Measurements from ENCODE around the gene TMEM80.
A peak's percentile ranks its signal among the peaks of the same experiment; 100 is the strongest.
"Not testable (repeated sequence)": the region's sequence is repeated elsewhere in the genome, so short reads cannot be mapped to it uniquely, and the experiment has no call there.

Gene TMEM80

DNA sequence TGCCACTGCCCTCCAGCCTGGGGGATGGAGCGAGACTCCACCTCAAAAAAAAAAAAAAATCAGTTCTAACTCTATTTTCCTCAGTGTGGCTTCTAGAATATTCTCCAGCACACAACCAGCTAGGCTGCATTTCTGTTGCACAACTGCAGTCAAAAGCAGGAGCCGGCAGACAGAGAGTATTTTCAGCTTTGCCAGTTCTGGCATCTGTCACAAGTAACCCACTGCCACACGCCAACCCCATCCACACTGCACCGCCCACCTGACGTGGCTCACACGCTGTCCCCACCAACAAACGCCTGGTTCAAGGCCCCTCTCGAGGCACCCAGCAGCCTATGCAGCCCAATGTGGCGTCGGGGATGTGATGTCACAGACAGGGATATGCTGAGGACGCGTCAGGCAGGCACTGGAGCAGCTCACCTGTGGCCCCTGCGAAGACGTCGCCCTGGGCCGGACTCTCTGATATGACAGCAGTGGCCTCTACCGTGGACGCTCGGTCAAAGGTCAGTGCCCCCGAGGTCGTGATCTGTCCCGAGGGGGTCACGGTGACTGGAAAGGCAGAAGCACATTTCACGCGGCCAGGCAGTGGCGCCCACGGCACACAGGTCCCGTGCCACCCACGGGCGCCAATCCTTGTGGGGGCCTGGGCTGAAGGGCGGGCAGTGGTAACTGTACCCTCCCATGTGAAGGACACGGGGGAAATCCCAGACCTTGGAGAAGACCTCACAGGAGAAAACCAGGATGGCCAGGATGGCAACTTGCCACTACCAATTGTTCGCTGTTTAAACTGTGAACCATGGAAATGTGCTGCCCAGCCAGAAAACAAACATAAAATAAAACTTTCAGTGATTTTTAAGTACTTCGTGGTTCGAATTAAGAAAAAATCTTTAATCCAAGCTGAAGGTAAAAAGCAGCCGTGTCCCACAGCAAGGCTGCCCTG, 16.1 kb upstream of the TMEM80 start:
- DNase-seq: no peak

DNA sequence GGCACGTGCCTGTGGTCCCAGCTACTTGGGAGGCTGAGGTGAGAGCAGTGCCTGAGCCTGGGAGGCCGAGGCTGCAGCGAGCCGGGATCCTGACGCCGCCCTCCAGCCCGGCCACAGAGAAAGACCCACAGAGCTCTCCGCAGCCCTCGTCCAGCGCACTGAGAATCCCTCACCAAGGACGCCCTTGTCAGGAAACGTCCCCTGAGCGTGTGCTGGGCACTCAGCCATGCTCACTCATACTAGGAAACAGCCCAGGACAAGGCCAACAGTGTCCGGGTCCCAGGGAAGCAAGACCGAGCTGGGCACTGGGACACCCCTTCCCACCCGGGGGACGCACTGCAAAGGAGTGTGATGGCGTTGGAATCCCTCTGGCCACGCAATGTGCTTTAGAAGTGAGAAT, 15.1 kb upstream of the TMEM80 start:
- no peak for DNase-seq

DNA sequence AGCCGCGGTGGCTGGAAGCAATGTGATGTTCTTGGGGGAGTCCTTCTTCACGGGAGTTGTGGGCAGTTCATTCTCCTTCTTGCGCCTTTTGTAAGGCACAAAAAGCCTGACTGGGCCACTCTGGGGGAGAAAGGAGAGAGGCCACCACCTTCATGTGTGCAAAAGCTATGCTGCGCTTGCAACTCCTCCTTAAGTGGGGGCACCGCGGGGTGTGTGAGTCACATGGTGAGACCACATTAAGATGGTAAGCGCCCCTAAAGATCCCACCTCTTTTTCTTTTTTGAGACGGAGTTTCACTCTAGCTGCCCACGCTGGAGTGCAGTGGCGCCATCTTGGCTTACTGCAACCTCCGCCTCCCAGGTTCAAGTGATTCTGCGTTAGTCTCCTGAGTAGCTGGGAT, 14.6 kb upstream of the TMEM80 start:
- no peak for DNase-seq

DNA sequence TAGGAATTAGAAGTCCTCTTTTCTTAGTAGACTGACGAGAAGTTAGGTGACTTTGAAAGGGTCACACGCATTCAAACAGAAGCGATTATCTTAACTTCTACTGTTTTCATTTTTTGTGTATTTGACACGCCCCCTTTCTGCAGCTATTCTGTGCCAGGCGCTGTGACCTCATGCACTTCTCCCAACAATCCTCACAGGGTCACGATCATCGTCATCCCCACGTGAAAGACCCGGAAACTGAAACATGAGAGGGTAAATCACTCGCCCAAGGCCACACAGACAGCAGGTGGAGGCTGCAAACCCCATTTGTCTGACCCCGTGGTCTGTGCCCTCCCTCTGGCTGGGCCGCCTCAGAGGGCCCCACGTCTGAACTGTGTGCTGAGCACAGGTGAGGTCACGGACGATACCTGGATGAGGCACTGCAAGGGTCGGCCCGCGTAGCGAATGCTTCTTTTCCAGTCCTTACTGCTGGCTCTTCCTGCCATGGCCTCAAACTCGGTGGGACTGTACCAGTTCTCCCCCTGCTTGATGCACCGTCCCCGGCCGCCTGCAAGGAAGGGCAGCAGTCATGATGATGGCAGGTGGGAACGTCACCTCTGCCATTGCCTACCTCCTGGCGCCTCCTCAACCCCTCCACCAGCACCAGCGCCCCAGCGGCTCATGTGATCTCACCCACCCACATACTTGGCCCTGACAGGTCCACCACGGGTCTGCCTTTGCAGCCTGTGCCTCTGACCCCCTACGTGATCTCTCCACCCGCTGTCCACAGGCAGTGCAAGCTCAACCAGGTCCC, 9.0 kb upstream of the TMEM80 start:
- DNase-seq: no peak

DNA sequence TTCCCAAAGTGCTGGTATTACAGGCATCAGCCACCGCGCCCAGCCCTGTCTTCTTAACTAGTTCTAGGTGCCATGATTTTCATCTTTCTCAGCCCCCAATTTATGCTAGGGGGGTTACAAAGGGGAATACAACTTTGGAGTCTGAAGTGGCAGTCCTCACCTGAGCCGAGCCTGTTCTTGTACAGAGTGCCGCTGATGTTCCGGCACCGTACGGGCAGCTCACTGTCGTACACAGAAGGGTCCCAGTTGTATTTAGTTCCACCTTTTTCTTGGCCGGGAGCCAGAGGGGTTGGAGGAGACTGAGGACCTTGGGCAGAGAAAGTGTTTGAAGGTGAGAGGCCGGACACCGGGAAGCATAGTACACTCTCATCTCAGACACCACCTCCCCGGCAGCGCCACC, 7.9 kb upstream of the TMEM80 start:
- no peak for DNase-seq

DNA sequence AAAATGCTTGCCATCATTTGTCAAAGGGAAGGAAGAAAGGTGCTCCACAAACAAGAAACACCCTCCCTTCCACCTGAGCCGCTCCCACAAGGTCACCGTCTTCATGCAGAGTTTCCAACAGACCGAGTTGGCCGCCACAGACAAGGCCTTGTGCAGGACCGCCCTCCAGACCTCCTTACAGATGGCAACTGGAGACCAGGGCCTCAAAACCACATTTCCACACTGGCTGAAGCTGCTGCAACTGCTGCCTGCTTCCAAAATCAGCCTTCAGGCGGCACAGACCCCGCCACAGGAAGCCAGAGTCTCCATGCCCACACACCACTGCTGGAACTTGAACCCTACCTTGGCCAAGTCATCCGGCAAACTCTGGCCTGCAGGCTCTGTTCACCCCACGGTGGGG, 6.9 kb upstream of the TMEM80 start:
- no peak for DNase-seq

DNA sequence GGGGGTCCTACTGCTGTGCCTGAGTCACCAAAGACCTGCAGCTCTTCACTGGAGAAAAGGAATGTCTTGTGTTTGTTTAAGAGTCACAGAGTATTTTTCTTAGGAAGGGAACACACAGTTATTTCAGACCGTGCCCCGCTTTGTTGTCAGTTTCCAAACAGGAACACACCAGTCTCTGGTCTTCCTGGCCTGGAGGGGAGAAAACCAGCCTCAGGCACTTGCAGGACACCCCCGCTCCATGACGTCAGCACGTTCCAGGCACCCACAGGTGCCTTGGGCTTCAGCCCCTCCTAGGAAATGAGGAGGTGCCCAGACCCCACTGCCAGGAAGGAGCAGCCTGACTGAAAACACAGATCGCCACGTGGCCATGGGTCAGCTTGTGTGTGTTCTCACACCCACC, 6.0 kb upstream of the TMEM80 start:
- peak; percentile 71 for DNase-seq

DNA sequence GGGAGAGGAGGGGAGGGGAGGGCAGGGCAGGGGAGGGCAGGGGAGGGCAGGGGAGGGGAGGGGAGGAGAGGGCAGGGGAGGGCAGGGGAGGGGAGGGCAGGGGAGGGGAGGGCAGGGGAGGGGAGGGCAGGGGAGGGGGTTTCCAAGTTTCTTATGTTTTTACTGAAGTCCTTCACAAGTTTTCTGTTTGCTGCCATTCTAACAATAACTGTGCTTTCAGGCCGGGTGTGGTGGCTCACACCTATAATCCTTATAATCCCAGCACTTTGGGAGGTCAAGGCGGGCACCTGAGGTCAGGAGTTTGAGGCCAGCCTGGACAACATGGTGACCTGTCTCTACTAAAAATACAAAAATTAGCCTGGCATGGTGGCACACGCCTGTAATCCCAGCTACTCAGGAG, 5.4 kb upstream of the TMEM80 start:
- not testable (repeated sequence) for DNase-seq

DNA sequence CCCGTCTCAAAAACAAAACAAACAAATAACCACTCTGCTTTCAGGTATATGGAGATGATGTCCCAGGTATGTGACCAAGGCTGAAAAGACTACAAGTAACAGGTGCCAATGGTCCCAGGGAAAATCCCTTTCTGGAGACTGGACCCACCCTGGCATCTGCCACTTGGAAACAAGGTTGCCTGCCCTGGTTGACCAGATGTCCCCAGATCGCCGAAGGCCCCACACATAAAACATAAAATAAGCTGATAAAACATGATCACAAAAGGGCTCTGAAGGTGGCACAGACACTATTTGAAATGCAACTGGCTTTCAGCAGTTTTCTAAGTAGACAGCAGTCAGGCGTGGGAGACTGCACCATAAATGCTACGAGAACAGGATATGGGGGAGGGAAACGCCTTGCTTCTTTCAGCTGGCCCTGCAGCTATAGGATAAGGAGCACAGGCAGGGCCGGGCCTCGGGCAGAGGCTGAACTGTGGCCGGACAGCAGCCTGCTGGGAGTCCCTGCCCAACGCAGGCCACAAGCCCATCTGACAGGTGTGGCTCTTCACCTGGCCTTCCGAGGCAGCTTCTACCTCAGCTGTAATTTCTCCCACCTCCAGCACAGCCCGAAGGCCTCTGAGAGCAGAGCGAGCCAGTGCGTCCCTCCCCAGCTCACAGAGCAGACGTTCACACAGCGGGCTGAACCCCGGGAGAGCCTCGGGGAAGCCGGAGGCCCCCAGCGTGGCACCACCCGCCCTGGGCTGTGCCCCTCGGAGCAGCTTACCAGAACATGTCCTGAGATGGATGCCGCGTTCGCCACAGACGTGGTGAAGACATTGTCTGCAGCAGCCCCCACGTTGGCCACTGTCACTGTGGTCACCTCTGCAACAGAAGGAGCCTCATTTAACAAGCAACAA, 4.6 kb upstream of the TMEM80 start:
- DNase-seq: no peak

DNA sequence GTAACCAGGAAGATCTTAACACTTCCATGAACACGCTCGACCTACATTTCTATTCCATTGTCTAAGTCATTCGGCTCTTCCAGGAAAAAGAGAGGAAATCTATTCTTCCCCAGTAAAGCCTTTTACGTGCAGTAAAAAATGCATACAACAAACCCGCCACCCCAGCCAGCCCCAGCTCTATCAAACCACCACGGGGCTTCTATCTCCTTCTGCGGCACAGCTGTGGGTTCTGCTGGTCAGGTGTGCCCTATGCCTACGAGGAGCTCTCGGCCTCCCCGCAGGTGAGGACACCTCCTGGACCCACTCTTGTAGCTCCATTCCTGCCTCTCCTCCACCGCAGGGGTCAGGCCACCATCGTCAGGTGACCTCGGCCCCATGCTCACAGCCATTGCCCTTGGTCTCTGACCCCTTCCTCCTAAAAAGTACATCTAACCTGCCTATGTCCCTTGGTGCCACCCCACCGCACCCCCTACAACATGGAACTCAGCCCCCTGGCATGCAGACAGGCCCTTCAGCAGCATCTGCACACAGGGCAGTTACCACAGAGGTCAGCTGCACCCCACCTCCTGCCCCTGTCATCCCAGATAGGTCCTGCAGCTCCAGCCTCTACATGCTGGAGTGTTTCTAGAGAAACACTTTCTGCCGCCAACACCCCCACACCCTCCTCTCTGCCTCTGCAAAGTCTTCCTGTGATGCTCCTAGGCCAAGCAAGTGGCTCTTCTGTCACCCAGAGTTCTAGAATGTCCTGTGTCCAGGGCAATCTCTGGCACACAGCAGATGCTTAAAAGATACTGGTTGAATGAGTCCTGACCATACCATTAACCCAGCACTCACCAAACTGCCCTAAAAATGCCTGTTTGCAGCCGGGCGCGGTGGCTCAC, 3.7 kb upstream of the TMEM80 start:
- DNase-seq: no peak

DNA sequence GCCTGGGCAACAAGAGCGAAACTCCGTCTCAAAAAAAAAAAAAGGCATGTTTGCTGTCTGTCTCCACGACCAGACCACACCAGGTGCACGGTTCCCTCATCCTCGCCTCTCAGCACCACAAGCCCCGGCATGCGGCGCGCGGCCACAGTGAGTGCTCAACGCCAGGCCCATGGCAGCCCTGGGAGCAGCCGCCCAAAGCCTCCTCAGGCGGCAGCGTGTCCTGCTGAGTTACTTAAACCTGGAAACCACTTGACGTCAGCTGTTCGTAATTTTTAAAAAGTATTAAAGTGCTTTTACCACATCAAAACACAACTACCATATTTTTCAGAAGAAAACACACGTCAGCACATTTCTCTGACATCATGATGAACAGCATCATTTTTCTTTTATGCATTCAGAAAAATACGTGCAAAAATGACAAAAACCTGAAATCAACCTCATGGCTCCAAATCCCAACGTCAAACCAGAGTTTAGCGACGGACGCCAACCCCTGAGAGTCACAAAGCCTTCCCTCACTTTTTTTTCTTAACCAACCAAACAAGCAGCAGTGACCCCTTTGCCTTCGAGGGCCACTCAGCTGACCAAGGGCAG, 2.7 kb upstream of the TMEM80 start:
- peak; percentile 11 for DNase-seq

DNA sequence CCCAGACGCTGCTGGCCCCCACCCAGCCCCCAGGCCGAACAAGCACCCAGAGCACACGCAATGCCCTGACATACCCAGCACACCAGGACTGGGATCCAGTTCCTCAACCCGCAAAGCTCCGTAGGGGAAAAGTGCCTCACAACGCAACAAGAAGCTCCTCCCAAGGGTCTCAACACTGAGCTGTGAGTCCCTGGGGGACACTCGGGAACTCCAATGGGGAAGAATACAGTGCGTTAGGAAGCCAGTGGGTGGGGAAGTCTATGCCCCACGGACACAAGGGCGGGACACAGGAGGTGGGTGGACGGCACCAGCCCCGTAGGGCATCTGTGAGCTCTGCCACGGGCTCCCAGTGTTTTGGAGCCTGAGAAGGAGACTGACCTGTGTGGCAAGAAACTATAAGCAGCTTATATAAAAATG, 2.2 kb upstream of the TMEM80 start:
- peak; percentile 43 for DNase-seq

DNA sequence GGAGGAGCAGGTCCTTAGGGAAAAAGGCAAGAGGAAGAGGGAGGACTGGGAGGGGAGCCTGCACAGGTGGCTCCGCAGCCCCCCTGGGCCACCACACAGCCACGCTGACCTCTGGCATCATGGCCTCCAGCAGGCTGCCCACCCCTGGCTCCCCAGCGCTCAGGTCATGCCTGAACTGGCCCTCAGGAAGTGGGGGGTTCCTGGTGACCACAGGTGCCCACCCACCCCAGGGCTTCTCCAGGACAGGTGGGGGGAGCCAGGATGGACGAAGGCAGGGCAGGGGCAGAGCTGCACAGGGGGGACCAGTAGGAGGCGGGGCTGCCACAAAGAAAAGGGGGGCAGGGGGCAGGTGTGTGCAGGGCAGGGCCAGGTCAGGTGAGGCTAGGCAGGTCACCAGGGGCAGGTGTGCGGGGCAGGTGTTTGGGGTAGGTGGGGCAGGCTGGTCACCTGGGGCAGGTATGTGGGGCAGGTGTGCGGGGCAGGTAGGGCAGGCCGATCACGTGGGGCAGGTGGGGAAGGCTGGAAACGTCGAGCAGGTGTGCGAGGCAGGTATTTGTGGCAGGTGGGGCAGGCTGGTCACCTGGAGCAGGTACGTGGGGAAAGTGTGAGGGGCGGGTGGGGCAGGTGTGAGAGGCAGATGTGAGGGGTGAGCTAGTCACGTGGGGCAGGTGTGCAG, 1.6 kb upstream of the TMEM80 start:
- no peak for DNase-seq

DNA sequence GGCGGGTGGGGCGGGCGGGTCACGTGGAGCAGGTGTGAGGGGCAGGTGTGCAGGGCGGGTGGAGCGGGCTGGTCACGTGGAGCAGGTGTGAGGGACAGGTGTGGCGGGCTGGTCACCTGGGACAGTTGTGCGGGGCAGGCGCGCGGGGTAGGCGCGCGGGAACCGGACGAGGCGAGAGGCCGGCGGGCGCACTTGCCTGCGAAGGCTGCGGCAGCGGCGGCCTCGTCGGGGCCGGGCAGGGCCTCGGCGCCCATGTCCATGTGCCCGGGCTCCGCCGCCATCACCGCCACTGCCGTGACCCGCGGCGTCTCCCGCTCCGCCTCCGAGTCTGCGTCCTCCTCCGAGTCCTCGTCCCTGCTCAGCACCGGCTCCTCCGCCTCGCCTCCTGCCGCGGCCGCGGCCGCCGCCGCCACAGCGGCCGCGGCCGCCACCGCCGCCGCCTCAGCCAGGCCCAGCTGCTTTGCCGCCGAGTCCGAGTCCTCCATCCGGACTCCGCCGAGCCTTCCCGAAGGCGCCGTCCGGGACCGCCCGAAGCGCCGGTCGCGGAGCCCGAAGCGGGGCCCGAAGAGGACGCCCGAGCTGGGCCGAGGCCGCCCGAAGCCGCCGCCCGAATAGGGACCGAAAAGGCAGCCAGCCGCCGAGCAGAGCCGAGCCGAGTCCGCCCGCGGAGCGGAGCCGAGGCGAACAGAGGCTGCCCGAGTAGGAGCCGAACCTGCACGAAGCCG, 891 bp upstream of the TMEM80 start, which contains the start of gene DEAF1:
Gene DEAF1, minus strand, starts transcription at position 660 of the 725 bp plus-strand sequence. Its CDS starts 175 bp downstream, at position 485.
- peak; percentile 93 for DNase-seq

DNA sequence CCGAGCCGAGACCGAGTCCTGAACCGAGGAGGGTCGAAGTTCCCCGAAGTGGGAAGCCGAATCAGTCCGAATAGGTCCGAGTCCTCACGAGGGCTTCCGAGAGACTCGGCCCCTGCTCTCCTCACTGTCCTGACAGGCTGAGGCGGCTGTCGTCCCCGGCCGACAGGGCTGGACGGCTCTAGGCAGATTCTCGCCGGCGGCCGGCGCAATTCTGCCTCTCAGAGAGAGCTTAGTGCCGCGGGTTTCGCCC, 403 bp upstream of the TMEM80 start:
- no peak for DNase-seq

DNA sequence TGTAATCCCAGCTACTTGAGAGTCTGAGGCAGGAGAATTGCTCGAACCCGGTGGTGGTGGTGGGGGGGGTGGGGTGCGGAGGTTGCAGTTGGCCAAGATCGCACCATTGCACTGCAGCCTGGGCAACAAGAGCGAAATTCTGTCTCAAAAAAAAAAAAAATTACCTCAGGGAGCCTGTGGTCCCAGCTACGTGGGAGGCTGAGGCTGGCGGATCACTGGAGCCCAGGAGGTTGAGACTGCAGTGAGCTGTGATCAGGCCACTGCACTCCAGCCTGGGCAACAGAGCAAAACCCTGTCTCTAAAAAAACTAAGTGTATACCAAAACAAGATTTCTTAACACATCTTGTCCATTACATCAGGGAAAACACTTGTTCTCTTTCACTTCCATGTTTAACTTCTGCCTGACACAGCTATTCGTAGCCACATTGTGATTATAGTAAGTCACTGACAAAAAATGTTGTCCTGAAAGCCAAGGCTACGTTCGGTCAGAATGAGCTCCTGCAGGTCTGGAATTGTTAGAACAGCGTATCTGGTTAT, 1.4 kb downstream of the TMEM80 start:
- peak; percentile 84 for DNase-seq

DNA sequence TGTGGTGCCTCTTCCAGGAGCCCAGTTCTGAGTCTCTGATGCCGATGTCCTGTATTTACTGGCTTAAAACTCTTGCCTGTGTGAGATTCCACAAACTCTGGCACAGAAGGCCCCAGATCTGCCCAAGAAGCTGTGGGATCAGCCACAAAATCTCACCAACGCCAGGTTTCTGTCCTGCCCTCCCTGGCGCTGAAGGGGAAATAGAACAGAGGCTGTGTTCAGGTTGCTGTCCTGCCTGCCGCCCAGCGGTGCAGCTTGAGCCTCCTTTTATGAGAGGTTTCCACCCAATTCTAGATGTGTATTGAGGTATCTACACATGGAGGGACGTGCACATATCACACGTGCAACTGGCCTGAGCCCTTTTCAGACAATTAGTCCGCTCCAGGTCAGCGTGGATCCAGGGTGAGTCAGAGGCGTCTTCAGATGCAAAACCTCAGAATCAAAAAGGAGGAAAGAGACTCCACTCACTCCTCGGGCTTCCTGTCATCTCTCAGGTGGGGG, 2.2 kb downstream of the TMEM80 start:
- DNase-seq: peak; percentile 15

DNA sequence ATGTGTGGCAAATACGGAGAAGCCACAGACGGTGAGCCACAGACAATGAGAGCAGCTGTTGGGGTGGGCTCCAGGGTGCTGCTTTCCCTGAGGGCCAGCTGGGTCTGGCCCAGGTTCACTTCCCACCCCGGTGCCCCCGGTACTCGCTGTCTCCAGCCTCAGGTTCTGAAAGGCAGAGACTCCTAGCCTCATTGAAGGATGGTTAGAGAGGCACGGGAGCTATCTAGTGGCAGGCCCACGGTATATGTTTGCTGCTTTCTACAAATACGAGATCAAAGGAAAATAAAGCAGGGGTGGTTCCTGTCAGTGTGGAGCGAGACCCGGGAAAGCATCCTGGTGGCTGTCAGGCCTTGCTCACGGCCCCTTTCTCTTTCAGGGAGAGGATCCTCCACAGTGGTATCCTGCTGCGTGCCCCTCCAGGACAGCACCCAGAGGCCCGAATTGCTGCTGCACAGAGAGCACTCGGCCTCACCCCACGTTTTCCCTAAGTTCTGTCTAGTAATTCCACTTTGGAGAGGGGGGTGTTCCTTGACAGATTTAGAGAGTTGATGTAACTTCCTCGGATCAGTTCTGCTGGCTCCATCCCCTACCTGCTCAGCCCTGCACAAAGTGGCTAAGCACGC, 3.0 kb downstream of the TMEM80 start:
- DNase-seq: no peak

DNA sequence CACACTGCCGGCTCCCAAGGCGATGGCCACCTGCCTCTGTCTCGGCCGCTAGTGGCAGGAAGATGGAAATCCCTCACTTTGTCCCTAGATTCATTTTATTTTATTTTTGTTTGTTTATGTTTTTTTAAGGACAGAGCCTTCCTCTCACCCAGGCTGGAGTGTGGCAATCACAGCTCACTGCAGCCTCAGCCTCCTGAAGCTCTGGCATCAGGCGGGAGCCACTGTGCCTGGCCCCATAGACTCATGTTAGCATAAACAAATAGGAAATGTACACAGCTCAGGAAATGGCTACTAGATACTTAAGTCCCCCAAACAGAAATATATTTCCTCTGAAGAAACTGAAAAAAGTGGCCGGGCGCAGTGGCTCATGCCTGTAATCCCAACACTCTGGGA, 3.5 kb downstream of the TMEM80 start:
- DNase-seq: no peak
